ENCODE data around the gene DIDO1. TPM values are rescaled to one million over a fixed set of nuclear protein-coding genes. Genes with fewer than 3 reads are reported as not detected.
"Not testable (repeated sequence)": the region's sequence is repeated elsewhere in the genome, so short reads cannot be mapped to it uniquely, and the experiment has no call there.

DIDO1 gene
- polyA plus RNA-seq, 2 of the 4 experiments (the other 2 are of a cell fraction), result 12.6 to 14.8 TPM

GRCh38 chr20:62849431-62849830 is 76.9 kb downstream of the DIDO1 start:
- no peak for DNase-seq (ENCODE audit: low read depth in 1 of 2, low spot score in 1 of 2)
- no peak for FAIRE-seq
- POLR2A ChIA-PET, result no interaction called here

GRCh38 chr20:62848917-62849316 is 77.4 kb downstream of the DIDO1 start:
- H3K4me2 ChIP-seq; H3K4me3 ChIP-seq; FAIRE-seq; H3K9me3 ChIP-seq; H3K4me1 ChIP-seq; DNase-seq (ENCODE audit: low read depth in 1 of 2, low spot score in 1 of 2); POLR2A ChIA-PET; H3K27ac ChIP-seq; ATAC-seq: not testable (repeated sequence)
- WGBS (ENCODE audit: missing lambda C conversion rate), result 92% methylated on average over 7 of the region's 7 CpGs
- CTCF ChIA-PET, result interaction anchor here (0.6 to 1.6 kb wide), 3 partner anchors 11 to 41 kb away, joined by 3 to 7 read pairs (median 3); no protein-coding TSS in a partner anchor

More at GRCh38 chr20:62849431-62849830, 76.9 kb downstream of the DIDO1 start:
- Histone ChIP-seq H3K9me3 (no peaks in the 10 kb centered on the region), H3K27ac (no peak overlapping the region), H3K4me3 (no peak overlapping the region), H3K4me2 (no peak overlapping the region), H3K4me1 (no peaks in the 10 kb centered on the region)
- CTCF ChIA-PET, result interaction anchor here (0.6 to 1.4 kb wide), 3 partner anchors 12 to 1236 kb away, joined by 3 to 7 read pairs (median 3); no protein-coding TSS in a partner anchor
- TF ChIP-seq ZFP36 (IDR thresholded peaks at IDR 0.05; ENCODE audit: borderline replicate concordance, partially characterized antibody), result no peak
- no peak for TF ChIP-seq BCL3 (IDR thresholded peaks at IDR 0.05)
- no peak for TF ChIP-seq CBX8 (IDR thresholded peaks at IDR 0.05)
- TF ChIP-seq RAD21 (conservative IDR thresholded peaks at IDR 0.05 in 1 of 2, IDR thresholded peaks at IDR 0.05 in 1 of 2), result no peak
- no peak for ATAC-seq

- no peak for ATAC-seq
- WGBS (ENCODE audit: missing lambda C conversion rate), result 89% methylated on average over 19 of the region's 19 CpGs
- H3K4me1 ChIP-seq, result no peaks in the 10 kb centered on the region
- no peak for FAIRE-seq
- H3K4me3 ChIP-seq, result no peak overlapping the region
- no peak overlapping the region for H3K4me2 ChIP-seq
- no peaks in the 10 kb centered on the region for H3K9me3 ChIP-seq
- POLR2A ChIA-PET, result interaction anchor here (0.7 kb wide), 1 partner anchor 174 kb away, joined by 3 read pairs; no protein-coding TSS in a partner anchor
- H3K27ac ChIP-seq, result no peak overlapping the region
- CTCF ChIA-PET, result interaction anchor here (0.6 to 2.9 kb wide), 14 partner anchors 8 to 391 kb away, joined by 3 to 17 read pairs (median 4); no protein-coding TSS in a partner anchor
- DNase-seq (ENCODE audit: low read depth in 1 of 2, low spot score in 1 of 2), result no peak
- TF ChIP-seq MAFK (IDR thresholded peaks at IDR 0.05; ENCODE audit: partially characterized antibody) (no peak), HDAC2 (IDR thresholded peaks at IDR 0.05) (no peak), JUNB (IDR thresholded peaks at IDR 0.05) (no peak), HES2 (IDR thresholded peaks at IDR 0.05) (no peak), GATA3 (IDR thresholded peaks at IDR 0.05; ENCODE audit: borderline replicate concordance) (no peak), EP300 (IDR thresholded peaks at IDR 0.05) (no peak), ESRRA (IDR thresholded peaks at IDR 0.05; ENCODE audit: borderline replicate concordance, low read length) (no peak), BHLHE40 (IDR thresholded peaks at IDR 0.05; ENCODE audit: low read depth, low read length) (no peak), HOXB5 (CRISPR knock-in tag; IDR thresholded peaks at IDR 0.05) (no peak), RFX5 (IDR thresholded peaks at IDR 0.05) (no peak), SMC3 (IDR thresholded peaks at IDR 0.05) (no peak), HOXA7 (CRISPR knock-in tag; IDR thresholded peaks at IDR 0.05) (no peak), RCOR1 (IDR thresholded peaks at IDR 0.05; ENCODE audit: low read depth, low read length) (no peak), MYC (IDR thresholded peaks at IDR 0.05; ENCODE audit: borderline replicate concordance, low read length) (no peak), ELK1 (IDR thresholded peaks at IDR 0.05; ENCODE audit: low read depth, low read length) (no peak), EHMT2 (IDR thresholded peaks at IDR 0.05; ENCODE audit: low read depth) (no peak), RAD21 (conservative IDR thresholded peaks at IDR 0.05 in 1 of 2, IDR thresholded peaks at IDR 0.05 in 1 of 2) (no peak), REST (IDR thresholded peaks at IDR 0.05) (no peak)
Measured at GRCh38 chr20:62846166-62846890, 80.0 kb downstream of the DIDO1 start.

Measured in A549 (cell line).